CD4-positive, CD25-positive, alpha-beta regulatory T cell (primary cell): ENCODE results near the gene TREM1. TPM values are rescaled to one million over a fixed set of nuclear protein-coding genes. Genes with fewer than 3 reads are reported as not detected.

Experiments
- ATAC-seq, 2 donors: fragments of 150-1000 bp; cut with Tn5 transposase; one replicate each; pipeline ENCODE4 v1.10.0; 2021; ENCODE audit warnings: low read depth in 2 of 2, moderate number of reproducible peaks in 2 of 2, moderate library complexity in 1 of 2
- DNase-seq, 3 donors: peaks; one replicate each; pipeline versions ENCODE4 v3.0.0 to v3.0.0-alpha.2; 2012 to 2022; ENCODE audit warnings: mixed read lengths in 1 of 3
- H3K27ac ChIP-seq: one replicate; pipeline ENCODE4 v1.7.0; 2013; ENCODE audit warnings: mild to moderate bottlenecking, low read length; ENCODE audit not compliant: insufficient read depth, poor library complexity, severe bottlenecking
- H3K27me3 ChIP-seq: one replicate; pipeline ENCODE4 v1.7.0; 2013; ENCODE audit warnings: low read length; ENCODE audit not compliant: control insufficient read depth, insufficient read depth
- H3K36me3 ChIP-seq: one replicate; pipeline ENCODE4 v1.7.0; 2013; ENCODE audit warnings: mild to moderate bottlenecking, low read length, moderate library complexity; ENCODE audit not compliant: control insufficient read depth, insufficient read depth
- H3K4me1 ChIP-seq: 2 replicates; pipeline ENCODE4 v1.7.0; 2013; ENCODE audit warnings: mild to moderate bottlenecking, low read length; ENCODE audit not compliant: insufficient read depth, control insufficient read depth, poor library complexity, severe bottlenecking
- H3K4me3 ChIP-seq: one replicate; pipeline ENCODE4 v1.7.0; 2013; ENCODE audit warnings: low read depth, mild to moderate bottlenecking, low read length, moderate library complexity
- H3K9me3 ChIP-seq, 2 experiments: 1 replicate in 1 of 2; 2 replicates in 1 of 2; pipeline ENCODE4 v1.7.0; 2013; ENCODE audit warnings: low read length in 2 of 2, mild to moderate bottlenecking in 1 of 2, moderate library complexity in 1 of 2; ENCODE audit not compliant: control insufficient read depth in 2 of 2
- H3K27ac Mint-ChIP-seq, 3 donors: one replicate each; pipeline ENCODE4 v1.8.0; 2020 to 2022; ENCODE audit warnings: mild to moderate bottlenecking in 3 of 3, mixed read lengths in 3 of 3, moderate library complexity in 2 of 3
- H3K27me3 Mint-ChIP-seq: one replicate; pipeline ENCODE4 v1.8.0; 2022; ENCODE audit warnings: mild to moderate bottlenecking, mixed read lengths
- H3K36me3 Mint-ChIP-seq: one replicate; pipeline ENCODE4 v1.8.0; 2020; ENCODE audit warnings: mixed read lengths
- H3K4me1 Mint-ChIP-seq, 4 donors: one replicate each; pipeline ENCODE4 v1.8.0; 2020 to 2022; ENCODE audit warnings: mixed read lengths in 4 of 4, mild to moderate bottlenecking in 1 of 4
- H3K4me3 Mint-ChIP-seq, 4 donors: one replicate each; pipeline ENCODE4 v1.8.0; 2020 to 2022; ENCODE audit warnings: mild to moderate bottlenecking in 4 of 4, mixed read lengths in 4 of 4, moderate library complexity in 3 of 4
- H3K9me3 Mint-ChIP-seq, 7 donors: one replicate each; pipeline ENCODE4 v1.8.0; 2020 to 2022; ENCODE audit warnings: mixed read lengths in 7 of 7, mild to moderate bottlenecking in 3 of 7, moderate library complexity in 2 of 7
- polyA plus RNA-seq, 4 donors: library from polyadenylated mRNA; unstranded; fragments of 300-500 nt; fragmentation: Illumina TruSeq; gene quantifications; one replicate each; pipeline ENCODE4 v1.2.3, GENCODE V29; 2021
- total RNA-seq: library from RNA; stranded (reverse); gene quantifications from one replicate; pipeline ENCODE4 v1.2.3, GENCODE V29; 2022

Gene TREM1
- total and polyA plus RNA-seq, 5 donors from 2014 or later, result 0.54 TPM; not detected in 4

DNA sequence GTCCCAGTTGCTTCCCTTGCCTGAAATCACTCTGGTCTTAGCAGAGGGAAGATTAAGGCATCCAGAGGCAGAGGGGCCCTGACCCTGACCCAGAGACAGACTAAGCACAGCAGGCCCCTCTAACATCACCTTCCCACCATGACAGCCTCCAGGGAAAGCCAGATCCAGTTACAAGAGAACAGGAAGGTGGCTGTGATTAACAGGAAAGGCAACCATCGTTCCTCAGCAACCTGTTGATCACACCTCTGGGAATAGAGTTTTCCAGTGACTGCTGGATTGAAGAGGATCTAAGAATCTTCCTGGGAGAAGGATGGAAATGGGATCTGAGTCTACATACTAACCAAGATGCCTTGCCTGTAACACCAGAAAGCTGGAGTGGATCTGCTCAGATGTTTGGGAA is 5.2 kb upstream of the TREM1 start:
- Histone ChIP-seq H3K36me3 (no peaks in the 10 kb centered on the region), H3K27me3 (no peaks in the 10 kb centered on the region), H3K4me1 (no peaks in the 10 kb centered on the region), H3K27ac (no peak overlapping the region), H3K4me3 (no peak overlapping the region), H3K9me3 (no peaks in the 10 kb centered on the region)
- DNase-seq, result no peak
- Mint-ChIP-seq H3K4me1 (peaks cover 0 to 7% (median 0%) of the 10 kb centered on the region in 4 donors), H3K9me3 (peaks cover 0 to 4% (median 0%) of the 10 kb centered on the region in 7 donors), H3K27ac (no peak overlapping the region), H3K27me3 (no peaks in the 10 kb centered on the region), H3K4me3 (no peak overlapping the region), H3K36me3 (no peaks in the 10 kb centered on the region)
- ATAC-seq, result no peak

DNA sequence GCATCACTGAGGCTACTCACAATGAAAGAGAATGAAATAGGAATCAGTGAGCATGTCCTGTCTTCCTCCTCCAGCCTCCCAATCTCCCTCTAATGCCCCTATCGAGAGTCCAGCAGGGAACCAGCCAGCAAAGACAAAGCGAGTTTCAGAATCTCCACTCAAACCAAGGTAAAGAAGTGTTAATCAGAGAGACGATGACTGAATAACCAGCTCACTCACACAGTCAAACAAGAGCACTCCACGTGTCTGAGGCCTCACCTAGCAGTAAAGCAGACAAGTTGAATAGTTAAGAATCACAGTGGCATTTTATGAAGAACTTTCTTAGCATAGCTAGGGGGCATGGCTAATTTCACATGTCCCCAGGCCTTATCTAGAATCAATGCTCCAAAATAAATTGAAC is 3.3 kb upstream of the TREM1 start:
- no peak for ATAC-seq
- no peaks in the 10 kb centered on the region for H3K36me3 Mint-ChIP-seq
- Histone ChIP-seq H3K9me3 (no peaks in the 10 kb centered on the region), H3K27ac (no peak overlapping the region), H3K36me3 (no peaks in the 10 kb centered on the region), H3K27me3 (no peaks in the 10 kb centered on the region), H3K4me3 (no peak overlapping the region), H3K4me1 (no peaks in the 10 kb centered on the region)
- DNase-seq, result no peak
- H3K9me3 Mint-ChIP-seq, result no peaks in the 10 kb centered on the region
- no peak overlapping the region for H3K27ac Mint-ChIP-seq
- H3K27me3 Mint-ChIP-seq, result no peaks in the 10 kb centered on the region
- H3K4me3 Mint-ChIP-seq, result no peak overlapping the region
- peaks cover 0 to 5% (median 0%) of the 10 kb centered on the region in 4 donors for H3K4me1 Mint-ChIP-seq

DNA sequence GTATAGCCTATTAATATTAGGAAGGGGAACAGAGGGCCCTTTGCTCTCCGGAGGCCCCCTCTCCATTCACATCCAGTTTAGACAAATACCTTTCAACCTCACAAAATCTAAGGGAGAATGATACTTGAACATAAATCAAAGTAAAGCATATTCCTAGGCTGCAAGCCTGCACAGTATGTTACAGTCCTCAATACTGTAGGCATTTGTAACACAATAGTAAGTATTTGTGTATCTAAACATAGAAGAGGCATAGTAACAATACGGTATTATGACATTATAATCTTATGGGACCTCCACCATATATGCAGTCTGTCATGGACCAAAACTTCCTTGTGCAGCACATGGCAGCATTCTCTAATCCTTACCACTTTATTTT is 2.3 kb upstream of the TREM1 start:
- H3K27ac ChIP-seq, result no peak overlapping the region
- Mint-ChIP-seq H3K36me3 (no peaks in the 10 kb centered on the region), H3K27me3 (no peaks in the 10 kb centered on the region), H3K9me3 (no peaks in the 10 kb centered on the region), H3K4me3 (no peak overlapping the region), H3K27ac (no peak overlapping the region), H3K4me1 (peaks cover 0 to 5% (median 0%) of the 10 kb centered on the region in 4 donors)
- no peaks in the 10 kb centered on the region for H3K4me1 ChIP-seq
- H3K9me3 ChIP-seq, result no peaks in the 10 kb centered on the region
- no peaks in the 10 kb centered on the region for H3K36me3 ChIP-seq
- ATAC-seq, result no peak
- no peaks in the 10 kb centered on the region for H3K27me3 ChIP-seq
- no peak for DNase-seq
- H3K4me3 ChIP-seq, result no peak overlapping the region

DNA sequence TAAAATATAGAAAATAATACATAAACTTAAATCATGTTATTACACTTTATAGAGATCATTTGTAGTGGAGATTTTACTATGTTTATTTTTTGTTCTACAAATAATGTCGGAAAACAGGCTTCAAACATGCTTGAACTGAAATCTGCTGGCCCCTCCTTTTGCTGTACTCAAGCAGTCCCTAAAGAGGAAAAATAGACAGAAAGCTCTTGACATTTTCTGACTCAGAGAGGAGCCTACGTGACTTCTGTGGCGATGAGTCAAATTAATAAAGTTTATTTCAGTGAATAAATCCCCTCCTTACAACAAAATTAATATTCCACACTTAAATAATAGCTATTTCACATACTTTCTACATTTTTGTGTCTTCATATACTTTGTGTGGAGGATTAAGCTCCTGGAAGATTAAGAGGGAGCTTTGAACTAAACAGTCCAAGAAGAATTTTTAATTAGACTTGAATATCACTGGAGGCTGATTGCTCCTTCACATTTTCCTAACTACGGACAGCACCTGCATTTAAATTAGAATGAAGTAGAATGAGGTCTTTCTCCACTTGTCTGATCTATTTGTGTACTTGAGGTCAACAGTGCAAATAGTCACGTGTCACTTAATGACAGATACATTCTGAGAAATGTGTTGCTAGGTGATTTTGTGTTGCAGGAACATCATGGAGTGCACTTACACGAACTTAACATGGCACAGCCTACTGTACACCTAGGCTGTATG is 1.7 kb upstream of the TREM1 start:
- Mint-ChIP-seq H3K4me1 (peaks cover 0 to 5% (median 0%) of the 10 kb centered on the region in 4 donors), H3K9me3 (no peaks in the 10 kb centered on the region), H3K27me3 (no peaks in the 10 kb centered on the region), H3K4me3 (no peak overlapping the region), H3K36me3 (no peaks in the 10 kb centered on the region), H3K27ac (no peak overlapping the region)
- Histone ChIP-seq H3K9me3 (no peaks in the 10 kb centered on the region), H3K36me3 (no peaks in the 10 kb centered on the region), H3K27me3 (no peaks in the 10 kb centered on the region), H3K4me1 (no peaks in the 10 kb centered on the region), H3K4me3 (no peak overlapping the region), H3K27ac (no peak overlapping the region)
- DNase-seq, result peak in 1 of 3 donors; percentile 22
- ATAC-seq, result peak in 1 of 2 donors; percentile 53

DNA sequence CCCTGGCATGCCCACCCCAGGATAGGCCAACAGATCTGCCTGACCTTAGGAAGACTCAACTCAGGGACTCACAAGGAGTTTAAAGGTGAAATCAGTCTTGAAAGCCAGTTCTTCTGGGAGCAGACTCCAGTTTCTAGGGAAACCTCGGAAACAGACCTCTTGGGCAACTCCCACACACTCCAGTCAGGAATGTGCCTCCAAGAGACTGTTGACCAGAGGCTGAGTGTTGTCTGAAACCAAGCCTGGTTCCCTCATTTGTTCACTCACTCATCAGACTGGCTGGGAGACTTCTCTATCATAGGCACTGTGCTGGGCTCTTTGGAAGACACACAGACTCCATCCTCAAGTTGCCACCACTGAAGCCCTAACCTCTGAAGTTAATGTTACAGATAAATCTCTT is 1.8 kb downstream of the TREM1 start:
- Histone ChIP-seq H3K4me1 (no peaks in the 10 kb centered on the region), H3K9me3 (no peaks in the 10 kb centered on the region), H3K27me3 (no peaks in the 10 kb centered on the region), H3K36me3 (no peaks in the 10 kb centered on the region), H3K27ac (no peak overlapping the region), H3K4me3 (no peak overlapping the region)
- Mint-ChIP-seq H3K27me3 (peaks cover 9% of the 10 kb centered on the region), H3K4me3 (no peak overlapping the region), H3K9me3 (no peaks in the 10 kb centered on the region), H3K4me1 (peaks cover 0 to 9% (median 0%) of the 10 kb centered on the region in 4 donors), H3K36me3 (peaks cover 3% of the 10 kb centered on the region), H3K27ac (no peak overlapping the region)
- no peak for DNase-seq
- no peak for ATAC-seq

DNA sequence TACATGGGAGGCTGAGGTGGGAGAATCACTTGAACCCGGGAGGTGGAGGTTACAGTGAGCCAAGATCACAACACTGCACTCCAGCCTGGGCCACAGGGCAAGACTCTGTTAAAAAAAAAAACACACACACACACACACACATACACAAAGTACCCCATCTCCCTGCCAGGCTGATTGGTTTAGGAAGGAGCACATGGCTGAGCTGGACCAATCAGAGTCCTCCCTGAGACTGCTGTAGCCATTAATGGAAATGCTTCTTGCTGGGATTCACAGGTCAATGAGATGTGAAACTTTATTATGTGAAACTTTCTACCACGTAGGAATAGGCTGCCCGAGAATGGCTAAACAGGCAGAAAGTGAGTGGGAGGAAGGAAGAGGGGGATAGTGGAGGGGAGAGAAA is 2.9 kb downstream of the TREM1 start:
- Histone ChIP-seq H3K27me3 (no peaks in the 10 kb centered on the region), H3K36me3 (no peaks in the 10 kb centered on the region), H3K4me3 (no peak overlapping the region), H3K27ac (no peak overlapping the region), H3K4me1 (no peaks in the 10 kb centered on the region), H3K9me3 (no peaks in the 10 kb centered on the region)
- Mint-ChIP-seq H3K27me3 (peaks cover 16% of the 10 kb centered on the region), H3K4me3 (no peak overlapping the region), H3K36me3 (peaks cover 3% of the 10 kb centered on the region), H3K27ac (peak overlapping the region in 1 of 3 donors; percentile 33), H3K9me3 (no peaks in the 10 kb centered on the region), H3K4me1 (peaks cover 0 to 16% (median 7%) of the 10 kb centered on the region in 4 donors)
- ATAC-seq, result no peak
- no peak for DNase-seq

DNA sequence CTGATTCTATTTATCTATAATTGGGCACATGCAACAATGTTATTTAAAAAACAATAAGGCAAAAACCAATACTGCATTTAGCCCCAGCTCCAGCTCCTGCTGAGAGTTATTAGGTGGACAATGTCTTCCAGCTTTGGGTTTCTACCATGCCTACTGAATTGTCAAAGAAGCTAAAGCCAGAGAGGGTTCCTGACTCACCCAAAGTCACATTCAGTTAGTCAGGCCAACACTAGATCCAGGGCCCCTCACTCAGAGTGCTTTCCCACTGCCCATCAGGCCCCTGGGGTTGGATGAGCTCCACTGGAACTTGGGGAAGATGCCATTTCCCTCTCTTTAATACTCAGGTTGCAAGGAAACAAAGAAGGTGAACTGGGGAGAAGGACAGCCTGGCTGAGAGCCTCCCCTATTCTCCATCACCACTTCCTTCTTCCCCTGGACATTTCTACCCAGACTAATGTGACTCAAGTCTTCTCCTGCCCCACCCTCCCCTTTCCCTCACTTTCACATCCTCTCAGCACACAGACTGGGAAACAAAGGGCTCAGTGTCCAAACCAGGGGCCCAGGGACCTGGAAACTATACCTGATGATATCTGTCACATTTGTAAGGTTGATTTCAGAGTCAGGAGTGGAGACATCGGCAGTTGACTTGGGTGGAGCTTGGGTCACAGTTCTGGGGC is 6.0 kb downstream of the TREM1 start:
- Histone ChIP-seq H3K4me3 (no peak overlapping the region), H3K36me3 (no peaks in the 10 kb centered on the region), H3K9me3 (no peaks in the 10 kb centered on the region), H3K27me3 (no peaks in the 10 kb centered on the region), H3K4me1 (no peaks in the 10 kb centered on the region), H3K27ac (no peak overlapping the region)
- Mint-ChIP-seq H3K27ac (no peak overlapping the region), H3K36me3 (peaks cover 3% of the 10 kb centered on the region), H3K4me3 (no peak overlapping the region), H3K9me3 (no peaks in the 10 kb centered on the region), H3K4me1 (peaks cover 0 to 12% (median 7%) of the 10 kb centered on the region in 4 donors), H3K27me3 (peaks cover 16% of the 10 kb centered on the region)
- DNase-seq, result no peak
- no peak for ATAC-seq
